Measurements from ENCODE around the gene CD151.

Gene CD151

DNA sequence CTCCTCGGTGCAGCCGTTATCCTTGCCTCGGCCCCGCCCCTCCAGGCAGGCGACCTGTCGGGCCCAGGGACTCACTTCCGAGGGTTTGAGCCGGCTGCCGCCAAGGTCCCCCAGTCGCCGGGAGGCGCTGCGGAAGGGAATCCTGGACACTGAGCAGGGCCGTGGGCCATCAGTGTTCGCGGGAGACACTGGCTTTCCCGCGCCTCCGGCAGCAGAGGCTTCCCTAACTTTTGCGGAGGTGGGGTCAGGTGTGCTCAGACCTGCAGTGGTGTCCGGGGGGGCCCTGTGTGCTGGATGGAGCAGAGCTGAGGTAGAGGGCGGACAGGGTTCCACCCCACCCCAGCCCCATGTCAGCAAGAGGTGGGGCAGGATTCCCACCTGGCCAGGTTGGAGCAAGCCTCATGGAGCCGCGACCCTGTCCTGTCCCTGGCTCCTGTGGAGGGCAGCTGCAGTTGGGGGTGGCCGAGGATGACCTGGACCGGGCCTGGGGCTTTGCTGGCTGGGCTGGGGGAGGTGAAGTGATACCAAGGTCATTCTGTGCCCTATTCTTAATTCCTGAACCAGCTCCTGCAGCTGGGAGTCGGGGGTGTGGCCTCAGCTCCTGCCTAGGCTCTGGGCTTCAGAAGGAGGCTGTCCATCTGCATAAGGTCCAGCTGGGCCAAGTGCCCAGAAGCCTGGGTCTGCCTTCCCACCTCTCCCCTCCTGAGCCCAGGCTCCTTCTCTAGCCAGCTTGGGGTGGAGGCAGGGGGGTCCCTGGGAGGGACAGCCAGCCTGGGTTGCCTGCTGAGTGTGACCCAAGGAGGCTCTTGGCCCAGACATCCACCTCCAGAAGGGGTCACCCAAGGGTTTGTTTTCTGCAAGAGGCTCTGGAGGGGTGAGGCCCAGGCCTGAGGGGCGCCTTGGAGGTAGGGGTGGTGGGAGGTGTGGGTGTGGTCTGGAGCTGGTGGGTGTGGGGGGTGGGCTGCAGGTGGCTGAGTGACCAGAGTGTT is 18.3 kb downstream of the CD151 start:
- Histone ChIP-seq H3K4me3 (peak overlapping the region; percentile 83), H3K9me3 (ENCODE audit: low read depth, low read length) (no peaks in the 10 kb centered on the region), H3K27ac (no peak overlapping the region), H3K36me3 (ENCODE audit: insufficient read depth, low read length) (no peaks in the 10 kb centered on the region), H3K9ac (ENCODE audit: insufficient read length) (no peak overlapping the region)
- DNase-seq (ENCODE audit: low read depth, low spot score), result no peak
- no peak for TF ChIP-seq POLR2AphosphoS5 (IDR thresholded peaks at IDR 0.05; ENCODE audit: borderline replicate concordance, low read depth, low read length)
- no peak for TF ChIP-seq FOXP2 (optimal IDR thresholded peaks at IDR 0.05; ENCODE audit: control extremely low read depth, extremely low read length, insufficient read depth)
- TF ChIP-seq EZH2 (IDR thresholded peaks at IDR 0.05), result no peak

- Histone ChIP-seq H3K4me3 (no peak overlapping the region), H3K9me3 (ENCODE audit: low read depth, low read length) (no peaks in the 10 kb centered on the region), H3K36me3 (ENCODE audit: insufficient read depth, low read length) (no peaks in the 10 kb centered on the region), H3K27ac (no peak overlapping the region), H3K9ac (ENCODE audit: insufficient read length) (no peak overlapping the region)
- TF ChIP-seq EZH2 (IDR thresholded peaks at IDR 0.05), result no peak
- TF ChIP-seq POLR2AphosphoS5 (IDR thresholded peaks at IDR 0.05; ENCODE audit: borderline replicate concordance, low read depth, low read length), result no peak
- TF ChIP-seq FOXP2 (optimal IDR thresholded peaks at IDR 0.05; ENCODE audit: control extremely low read depth, extremely low read length, insufficient read depth), result no peak
- DNase-seq (ENCODE audit: low read depth, low spot score), result no peak
These were observed 20.0 kb downstream of the CD151 start for GRCh38 chr11:852762-853161.

DNA sequence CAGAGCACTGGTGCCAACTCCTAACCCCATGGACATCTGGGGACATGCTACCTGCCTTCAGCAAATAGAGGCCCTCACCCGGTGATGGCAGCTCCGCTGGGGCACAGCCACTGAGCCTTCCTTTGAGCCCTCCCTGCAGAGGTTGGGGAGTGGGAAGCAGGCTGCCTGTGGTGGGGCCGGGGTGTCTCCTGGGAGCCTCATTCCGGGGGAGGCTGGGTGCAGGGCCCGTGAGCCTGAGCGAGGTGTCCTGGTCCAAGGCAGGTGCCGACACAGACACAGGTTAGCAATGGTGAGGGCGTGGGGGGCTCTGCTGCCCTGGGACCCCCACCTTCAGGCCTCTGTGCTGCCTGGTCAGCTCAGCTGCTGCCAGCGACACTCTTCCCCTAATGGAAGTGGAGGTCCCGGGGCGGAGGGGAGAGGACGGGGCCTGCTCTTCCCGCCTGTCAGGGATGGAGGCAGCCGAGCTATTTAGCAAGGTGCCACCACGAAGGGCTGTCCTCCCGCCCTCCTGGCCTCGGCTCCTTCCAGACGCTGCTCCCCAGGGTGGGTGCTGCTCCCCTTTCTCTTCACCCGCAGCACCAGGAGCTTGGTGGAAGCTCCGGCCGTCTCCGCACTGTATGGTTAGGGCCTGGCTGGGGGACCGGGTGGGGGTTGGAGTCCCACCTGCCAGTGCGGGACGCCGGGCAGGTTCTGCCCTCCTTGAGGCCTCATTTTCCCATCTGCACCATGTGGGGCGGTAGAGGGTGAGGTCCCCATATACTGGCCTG is 21.1 kb downstream of the CD151 start:
- TF ChIP-seq FOXP2 (optimal IDR thresholded peaks at IDR 0.05; ENCODE audit: control extremely low read depth, extremely low read length, insufficient read depth) (no peak), EZH2 (IDR thresholded peaks at IDR 0.05) (no peak), POLR2AphosphoS5 (IDR thresholded peaks at IDR 0.05; ENCODE audit: borderline replicate concordance, low read depth, low read length) (no peak)
- Histone ChIP-seq H3K4me3 (no peak overlapping the region), H3K27ac (0 out of 2 replicates have a peak overlapping the region, but pooled peaks have one; percentile 40), H3K36me3 (ENCODE audit: insufficient read depth, low read length) (no peaks in the 10 kb centered on the region), H3K9me3 (ENCODE audit: low read depth, low read length) (no peaks in the 10 kb centered on the region), H3K9ac (ENCODE audit: insufficient read length) (no peak overlapping the region)
- no peak for DNase-seq (ENCODE audit: low read depth, low spot score)

GRCh38 chr11:854601-855329 is 22.0 kb downstream of the CD151 start:
- DNase-seq (ENCODE audit: low read depth, low spot score), result no peak
- H3K36me3 ChIP-seq (ENCODE audit: insufficient read depth, low read length), result no peaks in the 10 kb centered on the region
- H3K4me3 ChIP-seq, result no peak overlapping the region
- no peak overlapping the region for H3K9ac ChIP-seq (ENCODE audit: insufficient read length)
- TF ChIP-seq FOXP2 (optimal IDR thresholded peaks at IDR 0.05; ENCODE audit: control extremely low read depth, extremely low read length, insufficient read depth) (no peak), POLR2AphosphoS5 (IDR thresholded peaks at IDR 0.05; ENCODE audit: borderline replicate concordance, low read depth, low read length) (no peak), EZH2 (IDR thresholded peaks at IDR 0.05) (no peak)
- H3K27ac ChIP-seq, result peak overlapping the region; percentile 40; the same call in 1 of the 2 replicates
- no peaks in the 10 kb centered on the region for H3K9me3 ChIP-seq (ENCODE audit: low read depth, low read length)

DNA sequence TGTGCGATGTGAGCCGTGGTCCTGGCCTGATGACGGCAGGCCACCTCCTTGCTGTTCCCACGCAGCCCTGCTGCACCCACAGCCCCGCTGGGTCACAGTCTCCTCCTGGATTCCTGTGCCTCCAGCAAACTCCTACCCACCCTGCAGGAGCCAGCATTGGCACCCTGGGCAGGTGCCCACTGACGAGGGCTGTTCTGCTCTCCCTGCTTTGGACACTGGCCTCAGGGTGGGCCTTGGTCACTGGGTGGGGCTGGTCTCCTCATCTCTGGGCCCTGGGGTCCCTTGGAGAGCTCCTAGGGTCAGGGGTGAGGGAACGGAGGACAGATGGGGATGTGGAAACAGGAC is 22.6 kb downstream of the CD151 start:
- DNase-seq (ENCODE audit: low read depth, low spot score), result no peak
- Histone ChIP-seq H3K9ac (ENCODE audit: insufficient read length) (no peak overlapping the region), H3K4me3 (no peak overlapping the region), H3K36me3 (ENCODE audit: insufficient read depth, low read length) (no peaks in the 10 kb centered on the region), H3K27ac (no peak overlapping the region), H3K9me3 (ENCODE audit: low read depth, low read length) (no peaks in the 10 kb centered on the region)
- no peak for TF ChIP-seq EZH2 (IDR thresholded peaks at IDR 0.05)
- TF ChIP-seq FOXP2 (optimal IDR thresholded peaks at IDR 0.05; ENCODE audit: control extremely low read depth, extremely low read length, insufficient read depth), result no peak
- TF ChIP-seq POLR2AphosphoS5 (IDR thresholded peaks at IDR 0.05; ENCODE audit: borderline replicate concordance, low read depth, low read length), result no peak

DNA sequence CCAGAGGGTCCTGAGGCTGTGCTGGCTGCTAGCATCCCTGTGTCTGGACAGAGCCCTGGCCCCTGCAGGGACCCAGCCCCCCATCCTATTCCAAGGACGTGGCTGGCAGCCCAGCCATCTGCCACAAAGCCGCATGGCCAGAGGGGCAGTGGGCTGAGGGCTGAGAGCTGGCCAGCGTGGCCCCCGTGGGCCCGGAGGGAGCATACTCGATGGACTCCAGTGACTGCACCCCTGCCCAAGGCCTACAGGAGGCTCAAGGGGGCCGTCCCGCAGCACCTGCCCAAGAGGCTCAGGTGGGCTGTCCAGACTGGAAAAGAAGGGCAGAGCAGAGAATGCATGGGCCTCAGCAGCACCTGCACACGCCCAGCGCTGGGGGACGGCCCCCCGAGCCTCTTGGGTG is 23.0 kb downstream of the CD151 start:
- Histone ChIP-seq H3K27ac (no peak overlapping the region), H3K9me3 (ENCODE audit: low read depth, low read length) (no peaks in the 10 kb centered on the region), H3K9ac (ENCODE audit: insufficient read length) (no peak overlapping the region), H3K36me3 (ENCODE audit: insufficient read depth, low read length) (no peaks in the 10 kb centered on the region), H3K4me3 (no peak overlapping the region)
- TF ChIP-seq EZH2 (IDR thresholded peaks at IDR 0.05) (no peak), POLR2AphosphoS5 (IDR thresholded peaks at IDR 0.05; ENCODE audit: borderline replicate concordance, low read depth, low read length) (no peak)
- no peak for DNase-seq (ENCODE audit: low read depth, low spot score)

GRCh38 chr11:856397-856796 is 23.6 kb downstream of the CD151 start:
- peak overlapping the region; percentile 44; the same call in 1 of the 2 replicates for H3K27ac ChIP-seq
- H3K36me3 ChIP-seq (ENCODE audit: insufficient read depth, low read length), result no peaks in the 10 kb centered on the region
- no peak overlapping the region for H3K4me3 ChIP-seq
- H3K9me3 ChIP-seq (ENCODE audit: low read depth, low read length), result no peaks in the 10 kb centered on the region
- no peak overlapping the region for H3K9ac ChIP-seq (ENCODE audit: insufficient read length)
- no peak for DNase-seq (ENCODE audit: low read depth, low spot score)
- no peak for TF ChIP-seq EZH2 (IDR thresholded peaks at IDR 0.05)
- no peak for TF ChIP-seq FOXP2 (optimal IDR thresholded peaks at IDR 0.05; ENCODE audit: control extremely low read depth, extremely low read length, insufficient read depth)
- no peak for TF ChIP-seq POLR2AphosphoS5 (IDR thresholded peaks at IDR 0.05; ENCODE audit: borderline replicate concordance, low read depth, low read length)

Data from SK-N-MC (cell line).